ENCODE data around the gene MOB3B.

MOB3B gene

DNA sequence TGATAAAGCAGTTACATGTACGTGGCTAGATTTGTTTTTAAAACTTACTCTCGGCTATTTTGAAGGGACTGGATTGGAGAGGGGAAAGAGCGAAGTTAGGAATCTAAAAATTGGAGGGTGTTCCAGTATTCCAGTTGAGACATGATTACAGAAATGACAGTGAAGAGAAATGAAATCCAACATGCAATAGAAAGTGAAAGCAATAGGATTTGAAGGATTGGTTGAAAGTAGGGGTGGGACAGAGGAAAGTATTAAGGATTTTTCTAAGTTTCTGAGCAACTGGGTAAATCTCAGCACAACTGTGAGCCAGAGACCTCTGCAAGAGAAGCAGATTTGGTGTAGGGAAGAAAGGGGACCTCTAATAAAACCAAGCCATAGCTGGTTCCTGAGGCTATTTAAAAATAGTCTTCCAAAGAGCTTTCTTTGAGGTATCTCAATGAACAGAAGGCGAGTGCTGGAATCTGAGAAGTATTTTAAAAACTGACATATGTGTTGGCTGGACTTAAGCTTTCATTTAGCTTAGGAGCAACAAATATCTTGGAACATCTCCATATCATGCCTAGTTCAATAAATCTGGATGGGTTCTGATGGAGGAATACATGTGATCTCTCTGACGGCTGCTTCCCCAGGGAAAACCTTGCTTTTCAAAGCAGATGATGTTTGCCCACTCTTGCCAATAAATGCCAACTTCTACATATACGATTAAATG, 115.9 kb downstream of the MOB3B start:
- DNase-seq: no peak

GRCh38 chr9:27412963-27413362, 116.7 kb downstream of the MOB3B start:
- DNase-seq: no peak

GRCh38 chr9:27412081-27412480, 117.5 kb downstream of the MOB3B start:
- DNase-seq: no peak

DNA sequence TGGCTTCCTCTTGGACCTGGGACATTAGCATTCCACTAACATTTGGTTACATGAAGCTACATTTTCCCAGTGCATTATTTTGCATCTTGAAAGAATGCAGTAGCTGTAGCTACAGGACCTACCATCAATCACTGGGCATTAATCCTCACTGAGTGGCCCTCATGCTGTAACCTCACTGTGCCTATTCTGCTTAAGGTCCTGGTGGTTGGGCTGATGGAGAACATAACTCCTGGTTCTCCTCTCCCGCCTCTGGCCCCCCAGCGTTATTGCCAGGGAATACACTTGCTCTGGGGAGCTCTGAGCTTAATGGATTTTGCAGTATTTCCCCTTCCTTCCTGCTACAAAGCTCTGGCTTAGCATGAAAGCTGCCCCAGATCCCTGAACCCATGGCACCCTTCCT, 121.1 kb downstream of the MOB3B start:
- no peak for DNase-seq

GRCh38 chr9:27408001-27408400, 121.6 kb downstream of the MOB3B start:
- DNase-seq: no peak

- no peak for DNase-seq
Measured at GRCh38 chr9:27407491-27407890, 122.1 kb downstream of the MOB3B start.

DNA sequence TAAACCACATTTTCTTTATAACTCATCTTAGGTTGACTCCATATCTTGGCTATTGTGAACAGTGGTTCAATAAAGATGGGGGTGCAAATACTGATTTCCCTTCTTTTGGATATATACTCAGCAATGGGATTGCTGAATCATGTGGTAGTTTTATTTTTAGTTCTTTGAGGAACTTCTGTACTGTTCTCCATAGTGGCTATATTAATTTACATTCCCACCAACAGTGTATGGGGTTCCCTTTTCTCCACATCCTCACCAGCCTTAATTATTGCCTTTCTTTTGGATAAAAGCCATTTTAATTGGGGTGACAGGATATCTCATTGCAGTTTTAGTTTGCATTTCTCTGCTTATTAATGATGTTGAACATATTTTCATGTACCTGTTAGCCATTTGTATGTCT, 125.0 kb downstream of the MOB3B start:
- no peak for DNase-seq

DNA sequence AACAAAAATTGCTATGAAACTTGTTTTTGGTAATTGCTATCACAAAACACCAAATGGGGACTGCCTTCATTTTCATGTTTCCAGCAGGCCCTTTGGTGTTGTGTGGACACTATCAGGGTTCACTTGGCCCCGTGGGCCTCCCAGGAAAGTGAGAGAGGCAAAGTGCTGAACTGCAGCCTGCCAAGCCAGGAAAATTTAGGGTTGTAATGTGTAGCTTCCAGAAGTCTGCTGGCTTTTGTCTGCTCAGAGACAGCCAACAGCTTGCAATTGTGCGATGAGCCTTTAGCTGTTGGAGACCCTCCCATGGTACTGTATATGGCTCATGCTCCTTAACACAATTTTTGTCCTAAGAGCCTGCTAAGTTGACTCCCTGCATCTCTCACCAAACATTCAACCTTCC, 127.0 kb downstream of the MOB3B start:
- DNase-seq: no peak

GRCh38 chr9:27400334-27400880, 129.2 kb downstream of the MOB3B start:
- no peak for DNase-seq

GRCh38 chr9:27398982-27399653, 130.5 kb downstream of the MOB3B start:
- DNase-seq: no peak

DNA sequence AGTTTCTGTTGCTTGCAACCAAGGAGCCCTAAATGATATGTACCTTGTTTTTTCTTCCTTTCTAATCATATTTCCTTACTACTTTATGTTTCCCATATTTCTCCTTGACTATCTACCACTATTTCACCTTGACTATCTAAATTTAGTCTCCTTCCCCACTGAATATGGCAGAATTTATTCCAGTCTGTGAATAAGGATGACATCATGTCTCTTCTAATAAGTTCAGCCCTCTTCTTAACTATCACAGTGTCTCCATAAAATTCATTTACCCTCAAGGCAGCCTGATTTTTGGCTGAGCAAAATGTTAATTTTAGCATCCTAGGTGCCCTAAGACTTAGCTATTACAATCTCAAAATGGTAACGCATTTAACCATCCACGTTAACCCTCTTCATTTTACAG, 133.1 kb downstream of the MOB3B start:
- no peak for DNase-seq

DNA sequence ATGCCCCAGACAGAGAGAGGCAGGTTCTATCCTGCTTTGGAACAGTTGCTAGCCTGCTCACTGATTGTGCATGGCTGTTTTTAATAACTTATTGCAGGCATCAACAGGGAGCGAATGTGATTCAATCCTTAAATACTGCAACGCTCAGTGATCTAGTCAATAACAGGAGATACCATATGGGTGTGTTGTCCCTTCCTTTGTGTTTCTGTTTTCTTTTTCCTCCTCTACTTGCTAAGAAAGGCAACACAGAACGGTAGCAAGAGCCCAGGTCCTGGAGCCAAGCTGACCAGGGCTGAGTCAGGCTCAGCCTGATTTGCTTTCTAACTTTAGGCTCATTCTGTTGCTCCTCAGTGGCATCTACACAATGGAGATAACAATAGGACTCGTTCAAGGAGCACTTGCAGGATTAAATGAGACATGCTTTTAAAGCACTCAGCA, 134.1 kb downstream of the MOB3B start:
- DNase-seq: no peak

DNA sequence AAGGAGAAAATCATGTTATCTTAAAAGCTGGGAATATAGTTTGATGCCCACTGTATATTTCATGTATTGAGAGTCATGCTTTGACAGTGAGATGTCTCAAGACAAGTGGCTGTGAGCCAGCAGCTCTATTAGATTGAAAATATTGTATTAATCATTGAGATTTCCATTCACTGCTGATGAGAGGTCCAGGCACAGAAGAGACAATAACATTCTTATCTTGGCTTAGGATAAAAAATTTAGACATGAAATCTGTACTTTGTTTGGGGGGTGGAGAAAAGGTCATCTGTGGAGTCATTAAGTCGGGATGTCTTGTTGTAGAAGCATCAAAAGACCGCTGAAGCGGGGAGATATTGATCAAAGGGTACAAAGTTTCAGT, 134.8 kb downstream of the MOB3B start:
- DNase-seq: no peak

- DNase-seq: no peak
Measured at GRCh38 chr9:27394154-27394825, 135.3 kb downstream of the MOB3B start.

GRCh38 chr9:27393054-27393846, 136.4 kb downstream of the MOB3B start:
- DNase-seq: no peak

DNA sequence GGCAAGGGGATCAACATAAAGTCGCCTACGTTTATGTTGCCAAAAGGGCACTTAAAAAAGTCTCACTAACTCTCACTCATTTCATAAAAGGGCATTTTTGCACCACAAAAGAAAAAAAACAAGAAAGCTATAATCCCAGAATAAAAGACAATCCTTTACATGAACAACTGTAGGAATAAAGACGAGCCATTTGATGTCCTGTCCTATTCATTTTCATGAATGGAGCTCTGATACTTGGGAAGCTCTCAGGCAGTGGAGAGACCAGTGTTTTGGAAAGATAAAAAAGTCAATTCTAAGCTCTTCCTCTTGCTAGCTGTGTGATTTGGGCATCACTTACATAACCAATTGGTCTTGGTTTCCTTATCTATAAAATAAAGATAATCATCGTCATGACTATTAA, 137.2 kb downstream of the MOB3B start:
- DNase-seq: no peak

GRCh38 chr9:27391040-27391895, 138.3 kb downstream of the MOB3B start:
- no peak for DNase-seq

- DNase-seq: no peak
Measured at GRCh38 chr9:27388150-27388549, 141.5 kb downstream of the MOB3B start.

DNA sequence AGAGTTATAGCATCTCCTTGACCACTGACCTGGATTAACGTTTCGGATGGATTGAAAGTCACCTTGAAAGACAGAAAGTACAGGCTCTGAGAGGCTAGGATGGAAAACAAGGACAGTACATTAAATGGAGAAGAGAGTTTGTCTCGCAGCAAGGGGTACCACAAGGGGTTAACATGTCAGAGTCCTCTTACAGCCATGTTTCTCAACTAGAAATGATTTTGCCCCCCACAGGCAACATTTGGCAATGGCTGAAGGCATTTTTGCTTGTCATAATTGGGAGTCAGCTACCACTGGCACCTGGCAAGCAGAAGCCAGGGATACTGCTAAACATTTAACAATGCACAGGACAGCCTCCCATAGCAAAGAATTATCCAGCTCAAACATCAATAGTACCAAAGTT, 141.9 kb downstream of the MOB3B start:
- DNase-seq: no peak

DNA sequence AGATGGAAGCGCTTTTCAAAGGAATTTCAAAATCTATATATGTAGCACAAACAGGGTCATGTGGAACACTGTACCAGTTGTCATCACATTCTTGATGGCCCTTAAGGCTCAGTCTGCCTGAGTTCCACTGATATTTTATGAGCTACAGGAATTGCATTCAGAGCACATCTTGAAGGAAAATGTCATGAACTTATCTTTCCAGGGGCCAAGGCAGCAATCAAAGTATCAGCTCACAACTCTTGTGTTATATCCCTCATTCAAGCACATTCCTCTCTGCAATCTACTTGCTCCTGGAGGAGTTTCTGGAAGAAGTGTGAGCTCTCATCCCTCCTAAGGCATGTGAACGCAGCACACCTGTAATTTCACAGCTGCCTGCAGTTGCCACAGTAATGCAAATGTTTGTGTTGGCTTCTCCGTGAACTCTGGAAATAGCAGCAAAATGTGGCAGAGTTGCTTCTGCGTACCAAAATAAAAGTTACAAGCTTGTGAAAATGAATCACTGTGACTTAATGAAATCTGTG, 143.0 kb downstream of the MOB3B start:
- no peak for DNase-seq

GRCh38 chr9:27385606-27386322, 143.8 kb downstream of the MOB3B start:
- no peak for DNase-seq
